HUDEP-2 (cell line): ENCODE measurements around the gene NKAIN2.

ENCODE experiments used
- DNase-seq, 76 experiments: peaks; one replicate each; lab custom pipeline; 2025; ENCODE audit not compliant: unreplicated experiment in 76 of 76; lab: John Stamatoyannopoulos, UW

The NKAIN2 gene

DNA sequence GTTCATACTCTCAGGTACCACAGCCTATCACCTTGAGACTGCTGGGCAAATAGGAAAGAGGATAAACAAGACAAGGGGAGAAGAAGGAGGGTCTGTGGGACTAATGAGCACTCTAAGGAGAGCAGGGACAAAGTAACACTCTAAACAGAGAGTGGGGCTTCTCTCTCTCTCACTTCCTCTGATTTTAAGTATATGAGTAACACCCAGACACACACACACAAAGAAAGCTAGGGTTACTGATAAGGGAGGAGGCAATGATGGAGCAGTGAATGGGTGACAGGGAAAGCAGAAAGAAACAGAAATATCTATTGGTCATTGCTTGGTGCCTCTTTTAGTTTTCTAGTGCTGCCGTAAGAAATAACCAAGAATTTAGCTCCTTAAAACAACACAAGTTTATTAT lies 1062.4 kb downstream of the NKAIN2 start:
- DNase-seq = no peak

DNA sequence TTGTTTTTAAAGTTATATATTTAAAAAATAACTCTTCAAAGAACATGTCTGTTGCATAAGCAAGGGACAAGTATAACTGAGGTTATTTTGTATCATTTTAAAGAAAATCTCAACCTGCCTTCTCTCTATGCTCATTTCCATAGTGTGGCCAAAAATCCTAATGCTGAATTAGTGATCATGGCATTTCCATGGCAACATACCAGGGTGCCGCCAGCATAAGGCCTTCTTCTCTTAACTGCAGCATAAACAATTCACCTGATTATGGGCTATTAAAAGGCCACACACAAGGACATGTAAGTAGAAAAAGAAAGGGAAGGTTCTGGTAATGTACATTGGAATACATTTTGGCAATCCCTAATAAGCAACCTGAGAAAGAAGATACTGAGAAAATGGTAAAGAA lies 1063.5 kb downstream of the NKAIN2 start:
- DNase-seq = no peak

DNA sequence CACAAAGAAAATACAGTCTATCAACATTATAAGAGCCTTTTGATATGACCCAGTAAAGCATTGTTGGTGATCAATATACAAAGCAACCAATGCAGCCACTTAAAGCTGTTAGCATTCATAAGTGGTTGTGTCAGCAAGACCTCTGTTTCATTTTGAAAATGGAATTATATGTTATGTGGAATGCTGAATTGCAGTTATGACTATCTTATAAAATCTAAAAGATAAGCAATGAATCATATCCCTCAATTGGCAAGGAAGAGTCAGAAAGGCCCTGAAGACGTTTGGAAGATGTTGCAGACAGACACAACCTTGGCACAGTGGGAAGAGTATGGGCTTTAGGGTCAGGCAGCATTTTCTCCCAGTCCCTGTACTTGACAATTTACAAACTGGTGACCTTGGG lies 1064.8 kb downstream of the NKAIN2 start:
- DNase-seq = no peak

DNA sequence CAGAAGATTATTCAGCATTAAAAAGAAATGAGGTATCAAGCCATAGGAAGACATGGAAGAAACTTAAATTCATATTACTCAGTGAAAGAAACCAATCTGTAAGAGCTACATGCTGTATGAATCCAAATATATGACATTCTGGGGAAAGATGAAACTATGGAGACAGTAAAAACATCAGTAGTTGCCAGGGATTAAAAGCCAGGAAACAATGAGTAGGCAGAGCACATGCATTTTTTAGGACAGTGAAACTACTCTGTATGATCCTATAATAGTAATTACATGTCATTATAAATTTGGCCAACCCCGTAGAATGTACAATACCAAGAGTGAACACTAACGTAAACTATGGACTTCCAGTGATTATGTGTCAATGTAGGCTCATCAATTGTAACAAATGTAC lies 1065.8 kb downstream of the NKAIN2 start:
- no peak for DNase-seq

DNA sequence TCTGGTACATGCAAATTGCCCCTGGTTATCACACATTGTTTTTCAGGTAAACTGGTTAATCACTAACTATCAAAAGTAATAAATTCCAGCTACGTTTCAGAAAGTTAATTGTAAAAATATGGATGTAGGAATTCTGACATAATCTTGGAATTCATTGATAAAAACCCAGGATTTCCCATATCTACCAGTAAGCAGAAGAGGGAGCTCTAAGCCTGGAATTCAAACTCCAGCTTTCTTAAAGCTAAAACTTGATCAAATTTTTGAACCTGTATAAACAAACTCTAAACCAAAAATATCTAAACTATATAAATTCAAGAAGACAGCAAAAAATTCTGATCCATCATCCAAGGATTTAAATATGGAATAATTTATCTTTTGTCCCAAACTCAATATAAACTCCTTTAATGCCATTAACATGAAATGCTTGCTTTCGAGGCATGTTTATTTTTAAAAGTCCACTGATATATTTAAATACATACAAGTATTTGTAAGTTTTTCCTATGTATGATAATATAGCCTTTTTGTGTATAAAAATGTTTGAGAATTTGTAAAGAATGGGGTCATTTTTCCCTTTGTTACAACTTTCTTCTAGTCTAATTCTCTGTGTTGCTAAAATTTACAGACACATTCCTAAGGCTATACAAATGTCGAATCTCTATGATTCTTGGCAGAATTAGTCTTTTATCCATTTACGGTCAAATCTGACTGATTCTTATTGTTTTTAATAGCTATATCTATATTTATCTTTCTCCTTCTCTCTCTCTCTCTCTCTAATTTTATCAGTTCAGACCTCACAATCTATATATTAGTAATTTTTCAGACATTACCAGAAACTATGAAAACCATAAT lies 1067.2 kb downstream of the NKAIN2 start:
- DNase-seq = no peak

DNA sequence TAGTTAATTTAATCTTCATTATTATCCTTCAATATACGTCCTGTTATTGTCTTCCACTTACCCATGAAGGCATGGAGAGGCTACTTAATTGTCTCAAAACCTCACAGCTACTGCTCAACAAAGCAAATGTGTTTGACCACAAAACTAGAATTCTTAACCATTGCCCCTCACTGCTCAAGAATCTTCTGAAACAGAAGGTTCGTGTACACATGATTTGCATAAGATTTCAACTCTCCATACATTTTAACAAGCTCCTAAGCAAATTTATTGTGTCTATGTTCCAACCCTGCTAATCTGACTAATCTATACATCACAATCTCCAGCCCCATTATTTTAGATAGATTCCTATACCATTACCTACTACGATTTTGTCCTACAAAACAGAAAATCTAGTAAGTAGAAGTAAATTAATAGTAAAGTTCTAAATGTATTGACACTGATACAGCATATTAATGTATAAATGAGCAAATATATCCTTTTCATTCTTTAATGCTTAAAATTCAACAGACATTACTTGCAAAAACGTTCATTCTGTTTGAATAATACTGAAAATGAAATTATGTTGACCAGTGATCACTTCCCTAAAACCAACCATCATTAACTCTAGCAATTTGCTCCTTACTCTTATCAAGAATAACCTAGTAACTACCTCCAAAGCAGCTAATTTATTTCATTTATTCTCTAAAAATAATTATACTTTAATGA lies 1068.8 kb downstream of the NKAIN2 start:
- no peak for DNase-seq

DNA sequence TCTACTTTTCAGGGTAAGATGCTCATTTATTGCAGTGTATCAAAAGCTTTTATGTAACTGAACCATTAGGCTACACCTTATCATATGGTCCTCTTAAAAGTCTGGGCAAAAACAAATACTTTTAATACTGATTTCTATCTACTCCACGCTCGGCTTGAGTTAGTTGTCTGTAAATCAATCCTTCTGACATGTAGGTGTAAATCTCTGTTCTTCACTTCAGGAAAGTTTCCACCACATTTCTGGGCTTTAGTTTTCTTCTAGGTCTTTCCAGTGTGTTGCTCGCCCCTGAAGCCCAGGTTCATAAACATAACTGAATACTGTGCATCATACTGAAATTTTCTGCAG lies 1069.4 kb downstream of the NKAIN2 start:
- no peak for DNase-seq
